Nucleus accumbens (tissue), 56 donors: Measurements from ENCODE around the gene TRUB2.
"Not testable (repeated sequence)": the region's sequence is repeated elsewhere in the genome, so short reads cannot be mapped to it uniquely, and the experiment has no call there.

Experiments
- DNase-seq, 56 donors: peaks; one replicate each; lab custom pipeline; 2025; lab: John Stamatoyannopoulos, UW

The TRUB2 gene

GRCh38 chr9:128309551-128309950, 12.7 kb downstream of the TRUB2 start:
- no peak for DNase-seq

- no peak for DNase-seq
Observed at GRCh38 chr9:128304971-128305288, 17.3 kb downstream of the TRUB2 start.

GRCh38 chr9:128304136-128304970, 17.9 kb downstream of the TRUB2 start:
- no peak for DNase-seq

- no peak for DNase-seq
Observed at GRCh38 chr9:128298535-128299482, 23.4 kb downstream of the TRUB2 start.

- no peak for DNase-seq
Observed at GRCh38 chr9:128297221-128297773, 24.9 kb downstream of the TRUB2 start.

GRCh38 chr9:128296340-128297220, 25.7 kb downstream of the TRUB2 start:
- DNase-seq: no peak

- no peak for DNase-seq
Observed at GRCh38 chr9:128294142-128294541, 28.1 kb downstream of the TRUB2 start.

- DNase-seq: no peak
Observed at GRCh38 chr9:128293091-128293490, 29.2 kb downstream of the TRUB2 start.

GRCh38 chr9:128292009-128292408, 30.2 kb downstream of the TRUB2 start:
- DNase-seq: no peak

GRCh38 chr9:128288273-128289004, 33.8 kb downstream of the TRUB2 start:
- DNase-seq: no peak

GRCh38 chr9:128286440-128286839, 35.8 kb downstream of the TRUB2 start:
- DNase-seq: peak in 51 of 56 donors; percentile 8 to 86 (median 57)

GRCh38 chr9:128285033-128285784, 37.0 kb downstream of the TRUB2 start:
- no peak for DNase-seq

- DNase-seq: no peak
Observed at GRCh38 chr9:128282500-128282899, 39.7 kb downstream of the TRUB2 start.

- DNase-seq: no peak
Observed at GRCh38 chr9:128280084-128280622, 42.1 kb downstream of the TRUB2 start.

- DNase-seq: not testable (repeated sequence)
Observed at GRCh38 chr9:128279088-128280073, 42.9 kb downstream of the TRUB2 start.

- DNase-seq: peak in 4 of 56 donors; percentile 18 to 62 (median 30)
Observed at GRCh38 chr9:128276574-128277270, 45.5 kb downstream of the TRUB2 start.
